Panc1 (cell line): ENCODE results near the gene GNAO1. TPM values are rescaled to one million over a fixed set of nuclear protein-coding genes. Genes with fewer than 3 reads are reported as not detected.

ENCODE experiments used
- ATAC-seq: fragments of 200-7000 bp; cut with Tn5 transposase; 2 replicates; pipeline ENCODE4 v1.9.1; 2020; ENCODE audit warnings: mild to moderate bottlenecking, moderate library complexity
- BruUV-seq: library from RNA; stranded (reverse); fragments of 400-500 nt; replicated peaks from 2 replicates; lab custom pipeline; 2021; lab: Mats Ljungman, UMichigan
- CTCF ChIA-PET: fragments of 300-600 bp; sonication (Branson Sonifier 250); formaldehyde crosslinking; loops from one replicate; lab custom pipeline; 2022; ENCODE audit warnings: antibody characterized with exemption; lab: Charles Lee
- POLR2A ChIA-PET: fragments of 300-600 bp; sonication (Branson Sonifier 250); formaldehyde crosslinking; loops from one replicate; lab custom pipeline; 2022; ENCODE audit warnings: antibody characterized with exemption; lab: Charles Lee
- DNase-seq: peaks from one replicate; pipeline ENCODE4 v3.0.0-alpha.2; 2010; ENCODE audit warnings: low read depth, low spot score
- H3K27ac ChIP-seq: 2 replicates; pipeline ENCODE4 v1.5.1; 2011; ENCODE audit warnings: mild to moderate bottlenecking, low read length, inconsistent platforms
- H3K27me3 ChIP-seq: fragments of 200-500 bp; sonication (Bioruptor generic); 2 replicates; pipeline ENCODE4 v1.6.0; 2014; ENCODE audit warnings: low read length, inconsistent platforms; ENCODE audit not compliant: control insufficient read depth, insufficient read depth
- H3K36me3 ChIP-seq: fragments of 200-500 bp; sonication (Bioruptor generic); 2 replicates; pipeline ENCODE4 v1.5.1; 2014; ENCODE audit warnings: inconsistent platforms, mild to moderate bottlenecking, low read length, moderate library complexity; ENCODE audit not compliant: control insufficient read depth, insufficient read depth
- H3K4me1 ChIP-seq: 2 replicates; pipeline ENCODE4 v1.5.1; 2011; ENCODE audit warnings: inconsistent platforms, mild to moderate bottlenecking, low read length, moderate library complexity; ENCODE audit not compliant: control insufficient read depth, insufficient read depth
- H3K4me3 ChIP-seq, 2 experiments: 2 replicates each; pipeline ENCODE4 v1.5.1; 2011 to 2012; ENCODE audit warnings: low read depth in 2 of 2, low read length in 2 of 2, mild to moderate bottlenecking in 2 of 2, inconsistent platforms in 1 of 2, moderate library complexity in 1 of 2
- H3K9me3 ChIP-seq: fragments of 200-500 bp; sonication (Bioruptor generic); 2 replicates; pipeline ENCODE4 v1.5.1; 2014; ENCODE audit warnings: low read depth, mild to moderate bottlenecking, inconsistent platforms, low read length, moderate library complexity; ENCODE audit not compliant: control insufficient read depth, insufficient read depth
- POLR2AphosphoS5 ChIP-seq: IDR thresholded peaks from 2 replicates; pipeline ENCODE4 v1.6.1; 2012; ENCODE audit warnings: mild to moderate bottlenecking, low read depth, low read length, moderate library complexity
- SIN3A ChIP-seq: IDR thresholded peaks from 2 replicates; pipeline ENCODE4 v1.6.1; 2012; ENCODE audit warnings: low read depth, mild to moderate bottlenecking, low read length, moderate library complexity, borderline replicate concordance; ENCODE audit not compliant: insufficient read depth
- TCF7L2 ChIP-seq: IDR thresholded peaks from 2 replicates; pipeline ENCODE4 v1.6.1; 2011; ENCODE audit warnings: mild to moderate bottlenecking, low read depth, low read length, inconsistent platforms
- in situ Hi-C: cut with HindIII; loops from 2 replicates; pipeline ENCODE4 v1.10.0; 2016; ENCODE audit warnings: low sequenced_read_pairs, low pct_unique_long_range_greater_than_20kb
- intact Hi-C: fragments of 100-400 bp; cut with micrococcal nuclease; formaldehyde crosslinking; loops from one replicate; pipeline ENCODE4 v1.10.0; 2022; ENCODE audit not compliant: unreplicated experiment
- total RNA-seq: library from RNA; stranded (reverse); gene quantifications from one replicate; pipeline ENCODE4 v1.2.1, GENCODE V29; 2021; ENCODE audit not compliant: unreplicated experiment
- TF ChIP-seq, protein P1 (sequence below): fragments of 450-650 bp; IDR thresholded peaks from 2 replicates; pipeline ENCODE4 v1.5.1; 2017; ENCODE audit warnings: mild to moderate bottlenecking
- TF ChIP-seq, protein P2 (sequence below), 2 experiments: IDR thresholded peaks; 2 replicates each; pipeline ENCODE4 v1.6.1; 2011 to 2012; ENCODE audit warnings: low read depth in 2 of 2, control low read depth in 1 of 2, low read length in 1 of 2, mild to moderate bottlenecking in 1 of 2, moderate library complexity in 1 of 2; ENCODE audit not compliant: insufficient read depth in 1 of 2

Gene GNAO1
- total RNA-seq, 1 experiment from 2014 or later = 33.4 TPM

DNA sequence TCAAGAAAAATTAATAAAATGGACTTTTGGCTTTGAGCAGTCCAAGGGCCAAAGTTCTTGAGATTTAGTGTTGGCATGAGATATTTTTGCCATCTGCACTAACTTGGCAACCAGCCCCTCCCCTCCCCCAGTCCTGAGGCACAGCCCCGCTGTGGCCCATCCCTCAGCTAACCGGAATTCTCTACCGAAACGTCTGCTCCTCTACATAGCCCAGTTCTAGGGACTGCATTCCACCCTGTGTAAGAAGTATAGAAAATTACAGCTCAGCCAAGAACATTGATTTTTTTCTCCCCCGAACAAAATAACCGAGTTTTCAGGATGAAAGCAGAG, 136.6 kb downstream of the GNAO1 start:
- DNase-seq (no peak), ATAC-seq (no peak)
- Histone ChIP-seq H3K27ac (no peak overlapping the region), H3K36me3 (no peaks in the 10 kb centered on the region), H3K4me3 (no peak overlapping the region), H3K4me1 (no peaks in the 10 kb centered on the region), H3K9me3 (no peaks in the 10 kb centered on the region), H3K27me3 (no peaks in the 10 kb centered on the region)
- no TSS peak for BruUV-seq
- in situ Hi-C loops = no loop called here
- ChIA-PET POLR2A (no interaction called here), CTCF (no interaction called here)
- intact Hi-C loops = no loop called here
- TF ChIP-seq POLR2AphosphoS5 = no peak
- no peak for TF ChIP-seq SIN3A
- no peak for TF ChIP-seq TCF7L2
- TF ChIP-seq, protein P1, sequence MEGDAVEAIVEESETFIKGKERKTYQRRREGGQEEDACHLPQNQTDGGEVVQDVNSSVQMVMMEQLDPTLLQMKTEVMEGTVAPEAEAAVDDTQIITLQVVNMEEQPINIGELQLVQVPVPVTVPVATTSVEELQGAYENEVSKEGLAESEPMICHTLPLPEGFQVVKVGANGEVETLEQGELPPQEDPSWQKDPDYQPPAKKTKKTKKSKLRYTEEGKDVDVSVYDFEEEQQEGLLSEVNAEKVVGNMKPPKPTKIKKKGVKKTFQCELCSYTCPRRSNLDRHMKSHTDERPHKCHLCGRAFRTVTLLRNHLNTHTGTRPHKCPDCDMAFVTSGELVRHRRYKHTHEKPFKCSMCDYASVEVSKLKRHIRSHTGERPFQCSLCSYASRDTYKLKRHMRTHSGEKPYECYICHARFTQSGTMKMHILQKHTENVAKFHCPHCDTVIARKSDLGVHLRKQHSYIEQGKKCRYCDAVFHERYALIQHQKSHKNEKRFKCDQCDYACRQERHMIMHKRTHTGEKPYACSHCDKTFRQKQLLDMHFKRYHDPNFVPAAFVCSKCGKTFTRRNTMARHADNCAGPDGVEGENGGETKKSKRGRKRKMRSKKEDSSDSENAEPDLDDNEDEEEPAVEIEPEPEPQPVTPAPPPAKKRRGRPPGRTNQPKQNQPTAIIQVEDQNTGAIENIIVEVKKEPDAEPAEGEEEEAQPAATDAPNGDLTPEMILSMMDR = no peak
- TF ChIP-seq, protein P2, sequence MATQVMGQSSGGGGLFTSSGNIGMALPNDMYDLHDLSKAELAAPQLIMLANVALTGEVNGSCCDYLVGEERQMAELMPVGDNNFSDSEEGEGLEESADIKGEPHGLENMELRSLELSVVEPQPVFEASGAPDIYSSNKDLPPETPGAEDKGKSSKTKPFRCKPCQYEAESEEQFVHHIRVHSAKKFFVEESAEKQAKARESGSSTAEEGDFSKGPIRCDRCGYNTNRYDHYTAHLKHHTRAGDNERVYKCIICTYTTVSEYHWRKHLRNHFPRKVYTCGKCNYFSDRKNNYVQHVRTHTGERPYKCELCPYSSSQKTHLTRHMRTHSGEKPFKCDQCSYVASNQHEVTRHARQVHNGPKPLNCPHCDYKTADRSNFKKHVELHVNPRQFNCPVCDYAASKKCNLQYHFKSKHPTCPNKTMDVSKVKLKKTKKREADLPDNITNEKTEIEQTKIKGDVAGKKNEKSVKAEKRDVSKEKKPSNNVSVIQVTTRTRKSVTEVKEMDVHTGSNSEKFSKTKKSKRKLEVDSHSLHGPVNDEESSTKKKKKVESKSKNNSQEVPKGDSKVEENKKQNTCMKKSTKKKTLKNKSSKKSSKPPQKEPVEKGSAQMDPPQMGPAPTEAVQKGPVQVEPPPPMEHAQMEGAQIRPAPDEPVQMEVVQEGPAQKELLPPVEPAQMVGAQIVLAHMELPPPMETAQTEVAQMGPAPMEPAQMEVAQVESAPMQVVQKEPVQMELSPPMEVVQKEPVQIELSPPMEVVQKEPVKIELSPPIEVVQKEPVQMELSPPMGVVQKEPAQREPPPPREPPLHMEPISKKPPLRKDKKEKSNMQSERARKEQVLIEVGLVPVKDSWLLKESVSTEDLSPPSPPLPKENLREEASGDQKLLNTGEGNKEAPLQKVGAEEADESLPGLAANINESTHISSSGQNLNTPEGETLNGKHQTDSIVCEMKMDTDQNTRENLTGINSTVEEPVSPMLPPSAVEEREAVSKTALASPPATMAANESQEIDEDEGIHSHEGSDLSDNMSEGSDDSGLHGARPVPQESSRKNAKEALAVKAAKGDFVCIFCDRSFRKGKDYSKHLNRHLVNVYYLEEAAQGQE (IDR thresholded peaks at IDR 0.05; ENCODE audit: insufficient read depth in 1 of 2, low read depth in 2 of 2, low read length in 1 of 2) = no peak

DNA sequence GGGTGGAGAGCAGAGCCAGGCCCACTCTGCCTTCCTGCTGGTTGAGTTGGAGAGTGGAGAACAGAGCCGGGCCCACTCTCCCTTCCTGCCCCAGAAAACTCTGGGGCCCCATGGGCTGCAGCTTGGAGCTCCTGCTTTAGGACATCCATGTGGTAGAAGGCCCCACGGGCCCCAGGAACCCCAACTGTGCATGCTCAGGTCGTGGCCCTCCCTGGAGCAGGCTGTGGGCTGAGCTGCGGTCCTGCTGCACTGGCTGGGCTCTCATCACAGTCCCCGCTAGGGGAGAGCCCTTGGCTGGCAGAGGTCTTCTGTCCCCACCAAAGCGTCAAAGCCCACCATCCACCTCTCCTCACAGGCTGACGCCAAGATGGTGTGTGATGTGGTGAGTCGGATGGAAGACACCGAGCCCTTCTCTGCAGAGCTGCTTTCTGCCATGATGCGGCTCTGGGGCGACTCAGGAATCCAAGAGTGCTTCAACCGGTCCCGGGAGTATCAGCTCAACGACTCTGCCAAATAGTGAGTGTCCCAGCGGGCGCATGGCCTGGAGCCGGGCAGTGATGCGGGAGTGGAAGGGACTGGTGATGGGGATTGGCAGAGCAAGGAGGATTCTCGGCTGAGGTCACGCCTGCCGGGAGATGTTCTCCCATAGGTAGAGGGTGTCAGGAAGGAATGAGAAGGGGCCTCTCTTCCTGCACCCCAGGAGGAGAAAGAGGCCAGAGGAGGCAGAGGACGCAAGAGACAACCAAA, 137.2 kb downstream of the GNAO1 start:
- intact Hi-C loops (no loop called here), in situ Hi-C loops (no loop called here)
- H3K9me3 ChIP-seq = no peaks in the 10 kb centered on the region
- no TSS peak for BruUV-seq
- no peaks in the 10 kb centered on the region for H3K4me1 ChIP-seq
- ChIA-PET CTCF (no interaction called here), POLR2A (no interaction called here)
- H3K36me3 ChIP-seq = no peaks in the 10 kb centered on the region
- no peak for DNase-seq
- no peak overlapping the region for H3K4me3 ChIP-seq
- ATAC-seq = no peak
- no peaks in the 10 kb centered on the region for H3K27me3 ChIP-seq
- TF ChIP-seq, protein P2 (IDR thresholded peaks at IDR 0.05; ENCODE audit: insufficient read depth in 1 of 2, low read depth in 2 of 2, low read length in 1 of 2) = no peak
- TF ChIP-seq, protein P1 = no peak
- TF ChIP-seq SIN3A (no peak), POLR2AphosphoS5 (no peak), TCF7L2 (no peak)
- H3K27ac ChIP-seq = no peak overlapping the region
